Stimulated activated memory B cell treated with anti-CD40 and anti-IgM and Interleukin-4, amounts not matched to agents 10 μg/mL and 1 μg/mL and 100 μg/mL, for 72 hours (primary cell): Measurements from ENCODE around the gene TP53.

Source experiments
- ATAC-seq: fragments of 150-1000 bp; cut with Tn5 transposase; 2 replicates; pipeline ENCODE4 v1.10.0; 2021
- H3K27ac Mint-ChIP-seq: one replicate; pipeline ENCODE4 v1.8.0; 2022; ENCODE audit warnings: mild to moderate bottlenecking, mixed read lengths
- H3K27me3 Mint-ChIP-seq: one replicate; pipeline ENCODE4 v1.8.0; 2022; ENCODE audit warnings: mixed read lengths
- H3K36me3 Mint-ChIP-seq: one replicate; pipeline ENCODE4 v1.8.0; 2022; ENCODE audit warnings: mixed read lengths
- H3K4me1 Mint-ChIP-seq: one replicate; pipeline ENCODE4 v1.8.0; 2022; ENCODE audit warnings: mixed read lengths
- H3K4me3 Mint-ChIP-seq: one replicate; pipeline ENCODE4 v1.8.0; 2022; ENCODE audit warnings: mild to moderate bottlenecking, moderate library complexity, mixed read lengths
- H3K9me3 Mint-ChIP-seq: one replicate; pipeline ENCODE4 v1.8.0; 2022; ENCODE audit warnings: mixed read lengths

TP53 gene

DNA sequence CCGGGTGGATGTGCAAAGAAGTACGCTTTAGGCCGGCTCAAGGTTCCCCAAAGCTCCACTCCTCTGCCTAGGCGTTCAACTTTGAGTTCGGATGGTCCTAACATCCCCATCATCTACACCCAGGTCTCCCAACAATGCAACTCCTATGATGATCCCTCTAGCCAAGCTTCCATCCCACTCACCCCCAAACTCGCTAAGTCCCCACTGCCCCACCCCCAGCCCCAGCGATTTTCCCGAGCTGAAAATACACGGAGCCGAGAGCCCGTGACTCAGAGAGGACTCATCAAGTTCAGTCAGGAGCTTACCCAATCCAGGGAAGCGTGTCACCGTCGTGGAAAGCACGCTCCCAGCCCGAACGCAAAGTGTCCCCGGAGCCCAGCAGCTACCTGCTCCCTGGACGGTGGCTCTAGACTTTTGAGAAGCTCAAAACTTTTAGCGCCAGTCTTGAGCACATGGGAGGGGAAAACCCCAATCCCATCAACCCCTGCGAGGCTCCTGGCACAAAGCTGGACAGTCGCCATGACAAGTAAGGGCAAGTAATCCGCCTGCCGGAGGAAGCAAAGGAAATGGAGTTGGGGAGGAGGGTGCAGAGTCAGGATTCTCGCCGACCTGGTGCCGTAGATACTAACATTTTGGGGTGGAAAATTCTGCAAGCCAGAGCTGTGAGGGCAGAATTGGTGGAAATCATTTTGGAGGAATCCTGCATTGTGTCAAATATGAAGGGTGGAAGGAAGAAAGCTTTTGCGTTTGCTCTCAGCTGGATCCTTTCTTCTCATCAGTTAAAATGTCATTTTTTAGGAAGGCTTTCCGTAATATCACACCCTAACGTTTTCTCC is at the start of gene TP53:
TP53 (minus strand) TSS at position 419 of the 836 bp plus-strand sequence. CDS start 10,896 bp downstream, outside the sequence.
- Mint-ChIP-seq H3K36me3 (peaks cover 29% of the 10 kb centered on the region), H3K4me3 (peak within 1 kb of the TSS; percentile 96), H3K4me1 (peaks cover 50% of the 10 kb centered on the region), H3K27me3 (no peaks in the 10 kb centered on the region), H3K9me3 (no peaks in the 10 kb centered on the region), H3K27ac (peak within 1 kb of the TSS; percentile 100)
- peak; percentile 81 for ATAC-seq

GRCh38 chr17:7732981-7733539 is 45.8 kb upstream of the TP53 start:
- Mint-ChIP-seq H3K36me3 (no peaks in the 10 kb centered on the region), H3K9me3 (no peaks in the 10 kb centered on the region), H3K4me1 (peaks cover 15% of the 10 kb centered on the region), H3K27ac (no peak overlapping the region), H3K4me3 (no peak overlapping the region), H3K27me3 (peaks cover 29% of the 10 kb centered on the region)
- no peak for ATAC-seq

DNA sequence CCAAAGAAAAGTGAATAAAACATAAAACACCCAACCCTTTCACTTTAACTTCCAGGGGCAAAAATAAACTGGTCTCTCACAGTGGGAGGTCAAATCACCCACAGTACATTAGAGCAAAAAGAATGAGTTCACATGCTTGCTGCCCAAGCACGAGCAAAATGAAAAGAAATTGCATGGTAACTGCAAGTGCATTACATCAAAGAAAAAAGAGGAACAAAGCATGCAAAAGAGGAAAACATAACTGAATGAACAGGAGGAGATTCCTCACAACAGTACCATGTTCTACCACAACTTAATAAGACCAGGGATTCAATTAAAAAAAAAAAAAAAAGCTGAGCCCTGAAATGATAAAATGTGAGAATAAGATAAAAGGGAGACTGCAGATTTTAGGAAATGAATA is 42.5 kb upstream of the TP53 start:
- Mint-ChIP-seq H3K9me3 (no peaks in the 10 kb centered on the region), H3K27me3 (peaks cover 19% of the 10 kb centered on the region), H3K27ac (no peak overlapping the region), H3K4me3 (no peak overlapping the region), H3K36me3 (no peaks in the 10 kb centered on the region), H3K4me1 (peaks cover 15% of the 10 kb centered on the region)
- no peak for ATAC-seq

DNA sequence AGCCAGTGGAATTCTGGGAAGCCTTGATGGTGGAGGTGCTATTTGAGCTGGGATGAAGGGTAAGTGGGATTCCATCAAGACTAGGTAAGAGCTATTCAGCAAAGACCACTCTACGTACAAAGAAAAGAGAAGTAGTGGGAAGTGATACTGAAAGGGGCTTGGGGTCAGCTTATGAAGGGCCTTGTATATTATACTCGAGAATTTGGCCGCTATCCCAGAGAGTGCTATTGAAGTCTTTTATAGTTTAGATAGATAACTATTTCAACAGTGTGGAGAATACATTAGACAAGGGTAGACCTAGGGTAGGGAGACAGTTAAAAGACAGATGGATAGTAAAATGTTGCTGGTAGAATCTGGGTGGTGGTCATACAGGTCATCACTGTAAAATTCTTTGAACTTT is 40.6 kb upstream of the TP53 start:
- Mint-ChIP-seq H3K36me3 (no peaks in the 10 kb centered on the region), H3K9me3 (no peaks in the 10 kb centered on the region), H3K27me3 (peaks cover 32% of the 10 kb centered on the region), H3K27ac (no peak overlapping the region), H3K4me3 (no peak overlapping the region), H3K4me1 (peaks cover 15% of the 10 kb centered on the region)
- ATAC-seq = no peak

- Mint-ChIP-seq H3K27ac (no peak overlapping the region), H3K36me3 (no peaks in the 10 kb centered on the region), H3K27me3 (peaks cover 78% of the 10 kb centered on the region), H3K4me3 (no peak overlapping the region), H3K4me1 (peaks cover 19% of the 10 kb centered on the region), H3K9me3 (no peaks in the 10 kb centered on the region)
- ATAC-seq = no peak
These were observed 34.3 kb upstream of the TP53 start for GRCh38 chr17:7721612-7722011.

DNA sequence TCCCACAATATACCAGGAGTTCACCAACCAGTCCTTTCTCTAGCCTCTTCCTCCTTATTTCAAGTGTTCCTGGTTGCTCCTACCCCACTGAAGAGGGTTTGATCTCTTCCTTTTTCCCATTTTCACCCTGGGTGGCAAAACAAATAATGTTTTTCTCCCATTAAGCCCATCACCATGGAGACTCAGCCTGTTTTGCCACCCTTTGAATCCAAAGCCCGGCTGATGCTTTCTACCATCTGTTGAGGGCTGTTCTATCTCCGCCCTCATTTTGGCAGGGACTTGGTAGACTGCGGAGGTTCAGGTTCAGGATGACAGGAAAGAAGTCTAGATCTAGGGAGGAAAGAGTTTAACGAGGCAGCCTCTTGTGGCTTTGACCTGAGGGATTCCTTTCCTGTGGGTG is 32.8 kb upstream of the TP53 start:
- no peak for ATAC-seq
- H3K9me3 Mint-ChIP-seq = no peaks in the 10 kb centered on the region

GRCh38 chr17:7719661-7720060 is 32.4 kb upstream of the TP53 start:
- no peak overlapping the region for H3K4me3 Mint-ChIP-seq
- H3K36me3 Mint-ChIP-seq = no peaks in the 10 kb centered on the region
- H3K9me3 Mint-ChIP-seq = no peaks in the 10 kb centered on the region
- no peak for ATAC-seq
- no peak overlapping the region for H3K27ac Mint-ChIP-seq
- H3K27me3 Mint-ChIP-seq = peaks cover 91% of the 10 kb centered on the region
- H3K4me1 Mint-ChIP-seq = peaks cover 24% of the 10 kb centered on the region

More for the DNA sequence above, 32.8 kb upstream of the TP53 start:
- Mint-ChIP-seq H3K27me3 (peaks cover 86% of the 10 kb centered on the region), H3K27ac (no peak overlapping the region), H3K36me3 (no peaks in the 10 kb centered on the region), H3K4me3 (no peak overlapping the region), H3K4me1 (peaks cover 24% of the 10 kb centered on the region)

- Mint-ChIP-seq H3K4me3 (peak overlapping the region; percentile 82), H3K4me1 (peaks cover 24% of the 10 kb centered on the region), H3K27me3 (peaks cover 96% of the 10 kb centered on the region), H3K27ac (no peak overlapping the region), H3K9me3 (no peaks in the 10 kb centered on the region), H3K36me3 (no peaks in the 10 kb centered on the region)
- ATAC-seq = peak; percentile 68
These were observed 30.6 kb upstream of the TP53 start for GRCh38 chr17:7717756-7718350.

DNA sequence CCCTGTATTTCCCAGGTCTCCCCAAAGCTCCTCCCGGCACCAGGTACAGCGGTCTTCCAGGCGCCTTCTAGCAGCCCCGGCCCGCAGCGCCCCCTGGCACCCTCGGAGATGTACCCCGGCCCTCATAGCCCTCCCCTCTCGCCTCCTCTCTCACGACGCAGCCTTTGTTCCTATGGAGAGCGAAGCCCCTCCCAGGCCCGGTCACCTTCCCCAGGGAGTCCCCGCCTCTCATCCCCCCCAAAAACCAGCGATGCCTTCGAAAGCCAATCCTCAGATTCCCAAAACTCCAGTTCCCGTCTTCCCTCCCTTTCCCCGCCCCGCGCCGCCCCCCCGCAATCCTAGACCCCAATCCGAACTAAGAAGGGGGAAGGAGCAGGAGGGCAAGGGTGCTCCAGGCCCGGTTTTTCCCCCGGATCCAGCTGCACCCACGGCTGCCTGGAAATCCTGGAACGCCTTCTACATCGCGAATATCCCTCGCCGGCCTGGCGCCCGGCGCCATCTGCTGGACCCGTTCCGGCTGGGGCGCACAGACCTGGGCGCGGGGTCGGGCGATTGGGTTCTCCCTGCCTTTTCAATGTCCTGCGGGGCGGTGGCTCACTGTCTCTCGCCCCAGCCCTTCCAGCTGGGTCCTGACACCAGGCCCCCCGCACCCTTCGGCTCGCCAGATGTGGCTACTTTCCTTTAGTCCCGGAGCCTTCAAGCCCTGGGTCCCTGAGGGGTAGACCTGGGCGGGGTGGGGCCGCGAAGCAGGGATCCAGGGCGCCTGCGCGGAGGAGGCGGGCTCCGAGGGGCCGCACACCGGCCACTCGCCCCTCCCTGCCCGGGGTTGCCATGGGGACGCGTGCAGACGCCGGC is 29.8 kb upstream of the TP53 start, which contains the start of gene DNAH2:
DNAH2 (plus strand) TSS at position 844 of the 855 bp plus-strand sequence. CDS start 1,991 bp downstream, outside the sequence.
- Mint-ChIP-seq H3K9me3 (no peaks in the 10 kb centered on the region), H3K27ac (no peak within 1 kb of the TSS), H3K27me3 (peaks cover 96% of the 10 kb centered on the region), H3K4me1 (peaks cover 24% of the 10 kb centered on the region), H3K36me3 (no peaks in the 10 kb centered on the region), H3K4me3 (peak within 1 kb of the TSS; percentile 82)
- peak; percentile 77 for ATAC-seq

DNA sequence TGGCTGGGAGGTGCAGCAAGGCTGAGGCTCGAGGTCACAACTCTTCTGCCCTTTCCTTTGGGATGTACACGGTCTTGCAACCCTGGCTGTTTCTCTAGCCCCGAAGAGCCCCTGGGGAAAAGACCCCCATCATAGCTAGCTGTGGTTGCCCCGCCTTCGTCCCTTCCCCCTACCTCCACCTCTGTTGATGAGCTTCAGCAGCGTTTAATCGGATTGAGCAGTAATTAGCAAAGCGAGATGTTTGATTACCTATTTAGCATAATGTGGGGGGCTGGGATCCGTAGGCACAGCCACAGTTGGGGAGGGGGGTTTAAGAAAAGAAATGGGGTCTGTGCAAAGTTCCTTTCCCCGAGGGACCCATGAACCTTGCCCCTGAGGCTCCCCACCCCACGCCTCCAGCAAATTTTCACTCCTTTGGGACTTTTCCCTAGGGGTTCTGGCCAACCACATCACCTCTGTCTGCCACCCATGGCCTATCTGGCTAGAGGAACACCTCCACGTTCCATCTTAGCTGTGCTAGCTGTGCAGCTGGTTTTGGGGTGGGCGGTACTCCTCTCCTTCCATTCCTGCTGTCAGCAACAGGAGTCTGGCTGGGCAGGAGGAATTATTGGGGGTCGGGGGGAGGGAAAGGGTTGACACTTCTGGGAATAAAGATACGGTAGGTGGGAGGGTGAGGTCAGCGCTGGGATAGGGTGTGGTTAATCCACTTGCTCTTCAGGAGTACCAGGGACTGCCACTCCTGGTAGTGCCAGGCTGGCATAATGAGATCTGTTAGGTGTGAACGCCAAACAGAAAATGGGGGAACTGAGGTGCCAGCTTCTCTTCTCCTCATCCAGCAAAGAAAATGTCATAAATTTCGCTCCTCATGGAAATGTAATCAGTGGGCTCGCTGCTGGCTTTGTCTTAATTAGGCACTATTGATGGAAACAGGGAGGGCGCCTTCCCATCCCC is 28.9 kb upstream of the TP53 start:
- Mint-ChIP-seq H3K4me1 (peaks cover 24% of the 10 kb centered on the region), H3K4me3 (no peak overlapping the region), H3K36me3 (no peaks in the 10 kb centered on the region), H3K9me3 (no peaks in the 10 kb centered on the region), H3K27me3 (peaks cover 96% of the 10 kb centered on the region), H3K27ac (no peak overlapping the region)
- ATAC-seq = no peak

- Mint-ChIP-seq H3K4me1 (peaks cover 29% of the 10 kb centered on the region), H3K27me3 (peaks cover 95% of the 10 kb centered on the region), H3K27ac (no peak overlapping the region), H3K4me3 (no peak overlapping the region), H3K36me3 (no peaks in the 10 kb centered on the region), H3K9me3 (no peaks in the 10 kb centered on the region)
- ATAC-seq = no peak
These were observed 27.7 kb upstream of the TP53 start for GRCh38 chr17:7714721-7715594.

- no peak for ATAC-seq
- H3K4me3 Mint-ChIP-seq = no peak overlapping the region
- H3K9me3 Mint-ChIP-seq = no peaks in the 10 kb centered on the region
- H3K36me3 Mint-ChIP-seq = no peaks in the 10 kb centered on the region
- H3K27ac Mint-ChIP-seq = no peak overlapping the region
- H3K4me1 Mint-ChIP-seq = peaks cover 32% of the 10 kb centered on the region
- H3K27me3 Mint-ChIP-seq = peaks cover 94% of the 10 kb centered on the region
These were observed 26.5 kb upstream of the TP53 start for GRCh38 chr17:7713782-7714181.

GRCh38 chr17:7712111-7712771 is 25.0 kb upstream of the TP53 start:
- Mint-ChIP-seq H3K9me3 (no peaks in the 10 kb centered on the region), H3K27me3 (peaks cover 91% of the 10 kb centered on the region), H3K36me3 (no peaks in the 10 kb centered on the region), H3K4me3 (no peak overlapping the region), H3K4me1 (peaks cover 19% of the 10 kb centered on the region), H3K27ac (no peak overlapping the region)
- no peak for ATAC-seq
